Measurements from ENCODE around the gene PKD1. TPM values are rescaled to one million over a fixed set of nuclear protein-coding genes. Genes with fewer than 3 reads are reported as not detected.

The PKD1 gene
- total and polyA plus RNA-seq, 3 donors from 2014 or later, result 83.4 to 337 (median 323) TPM

GRCh38 chr16:2086812-2087747 is 48.6 kb downstream of the PKD1 start:
- H3K27ac ChIP-seq, result no peak overlapping the region
- no peak for TF ChIP-seq POLR2A (IDR thresholded peaks at IDR 0.05)
- TF ChIP-seq CTCF (IDR thresholded peaks at IDR 0.05), result no peak
- H3K9me3 ChIP-seq, result no peaks in the 10 kb centered on the region
- no peaks in the 10 kb centered on the region for H3K27me3 ChIP-seq
- DNase-seq, result no peak
- peaks cover 3% of the 10 kb centered on the region for H3K4me1 ChIP-seq
- H3K4me3 ChIP-seq, result no peak overlapping the region
- WGBS, 2 donors, result 94 to 95% methylated on average over 10 to 24 of the region's 30 CpGs
- no peaks in the 10 kb centered on the region for H3K36me3 ChIP-seq (ENCODE audit: low read depth, missing control alignments)
- intact Hi-C loops (cut with DNase I; ENCODE audit: low total_unique reads), result loop anchor here (10.0 kb wide), 1 partner anchor 62 kb away; the partner anchor contains the start of gene NHERF2

GRCh38 chr16:2086106-2086742 is 49.5 kb downstream of the PKD1 start:
- TF ChIP-seq CTCF (IDR thresholded peaks at IDR 0.05) (no peak), POLR2A (IDR thresholded peaks at IDR 0.05) (no peak)
- no peak overlapping the region for H3K4me3 ChIP-seq
- no peak overlapping the region for H3K27ac ChIP-seq
- H3K4me1 ChIP-seq, result peaks cover 11% of the 10 kb centered on the region
- intact Hi-C loops (cut with DNase I; ENCODE audit: low total_unique reads), result loop anchor here (10.0 kb wide), 1 partner anchor 61 kb away; the partner anchor contains the start of gene NHERF2
- no peaks in the 10 kb centered on the region for H3K9me3 ChIP-seq
- H3K36me3 ChIP-seq (ENCODE audit: low read depth, missing control alignments), result no peaks in the 10 kb centered on the region
- 89 to 93% methylated on average over 10 to 22 of the region's 27 CpGs for WGBS, 2 donors
- no peaks in the 10 kb centered on the region for H3K27me3 ChIP-seq
- no peak for DNase-seq

- Histone ChIP-seq H3K27me3 (no peaks in the 10 kb centered on the region), H3K36me3 (ENCODE audit: low read depth, missing control alignments) (no peaks in the 10 kb centered on the region), H3K4me3 (no peak overlapping the region), H3K9me3 (no peaks in the 10 kb centered on the region), H3K4me1 (peaks cover 12% of the 10 kb centered on the region), H3K27ac (no peak overlapping the region)
- intact Hi-C loops (cut with DNase I; ENCODE audit: low total_unique reads), result loop anchor here (10.0 kb wide), 1 partner anchor 61 kb away; the partner anchor contains the start of gene NHERF2
- TF ChIP-seq POLR2A (IDR thresholded peaks at IDR 0.05), result no peak
- TF ChIP-seq CTCF (IDR thresholded peaks at IDR 0.05), result no peak
- WGBS, 2 donors, result 53 to 73% methylated on average over 7 to 14 of the region's 14 CpGs
- no peak for DNase-seq
Measured at GRCh38 chr16:2085669-2086068, 50.0 kb downstream of the PKD1 start.

- Histone ChIP-seq H3K27ac (no peak overlapping the region), H3K9me3 (no peaks in the 10 kb centered on the region), H3K27me3 (no peaks in the 10 kb centered on the region), H3K36me3 (ENCODE audit: low read depth, missing control alignments) (no peaks in the 10 kb centered on the region), H3K4me1 (peaks cover 12% of the 10 kb centered on the region), H3K4me3 (no peak overlapping the region)
- TF ChIP-seq CTCF (IDR thresholded peaks at IDR 0.05) (no peak), POLR2A (IDR thresholded peaks at IDR 0.05) (no peak)
- DNase-seq, result no peak
- WGBS, 2 donors, result 89 to 97% methylated on average over 11 to 27 of the region's 29 CpGs
- intact Hi-C loops (cut with DNase I; ENCODE audit: low total_unique reads), result loop anchor here (10.0 kb wide), 1 partner anchor 60 kb away; the partner anchor contains the start of gene NHERF2
Measured at GRCh38 chr16:2084895-2085625, 50.6 kb downstream of the PKD1 start.
